H1 (cell line): ENCODE results near the gene GDPGP1. TPM values are rescaled to one million over a fixed set of nuclear protein-coding genes. Genes with fewer than 3 reads are reported as not detected.

ENCODE experiments used
- CTCF ChIA-PET: fragments of 300-600 bp; sonication (Branson Sonifier 250); formaldehyde crosslinking; loops from one replicate; lab custom pipeline; 2021; ENCODE audit not compliant: partially characterized antibody; lab: Charles Lee
- POLR2A ChIA-PET: fragments of 300-600 bp; sonication (Branson Sonifier 250); formaldehyde crosslinking; loops from one replicate; lab custom pipeline; 2021; ENCODE audit warnings: inconsistent platforms; ENCODE audit not compliant: partially characterized antibody; lab: Charles Lee
- DNase-seq, 2 experiments: peaks; one replicate each; pipeline versions ENCODE4 v3.0.0 to v3.0.0-alpha.2; 2010 to 2022; ENCODE audit warnings: low spot score in 2 of 2, low read depth in 1 of 2, mixed read lengths in 1 of 2
- FAIRE-seq: peaks from 2 replicates; lab custom pipeline; 2011; peaks lifted over from hg19 to GRCh38; lab: Jason Lieb, UNC
- H2AFZ ChIP-seq: 2 replicates; pipeline ENCODE4 v1.8.1; 2012; ENCODE audit warnings: low read length, inconsistent platforms
- H2AK5ac ChIP-seq: 2 replicates; pipeline ENCODE4 v1.6.1; 2013; ENCODE audit warnings: low read depth, low read length
- H2BK120ac ChIP-seq: replicated peaks from 2 replicates; pipeline ENCODE3; 2013; ENCODE audit warnings: low read depth, low read length, inconsistent platforms
- H2BK12ac ChIP-seq: 2 replicates; pipeline ENCODE4 v1.6.1; 2013; ENCODE audit warnings: low read depth, low read length
- H2BK15ac ChIP-seq: 2 replicates; pipeline ENCODE4 v1.6.1; 2013; ENCODE audit warnings: low read length
- H2BK20ac ChIP-seq: 2 replicates; pipeline ENCODE4 v1.6.1; 2013; ENCODE audit warnings: low read length
- H2BK5ac ChIP-seq: 2 replicates; pipeline ENCODE4 v1.6.1; 2013; ENCODE audit warnings: low read depth, low read length
- H3K14ac ChIP-seq: 2 replicates; pipeline ENCODE4 v1.6.1; 2013; ENCODE audit warnings: inconsistent platforms; ENCODE audit not compliant: insufficient read length
- H3K18ac ChIP-seq: 2 replicates; pipeline ENCODE4 v1.6.1; 2013; ENCODE audit warnings: low read length; ENCODE audit errors: extremely low read depth
- H3K23ac ChIP-seq: 2 replicates; pipeline ENCODE4 v1.6.1; 2013; ENCODE audit warnings: inconsistent platforms; ENCODE audit not compliant: insufficient read length
- H3K23me2 ChIP-seq: 2 replicates; pipeline ENCODE4 v1.6.1; 2013; ENCODE audit warnings: low read depth, low read length
- H3K27ac ChIP-seq: 2 replicates; pipeline ENCODE4 v1.6.1; 2011; ENCODE audit warnings: low read depth, low read length, inconsistent platforms
- H3K27me3 ChIP-seq, 4 experiments: replicated peaks in 1 of 4; 1 replicate in 1 of 4; 2 replicates in 3 of 4; pipeline versions ENCODE4 v1.6.1 to v1.8.1; 2011 to 2013; ENCODE audit warnings: low read length in 3 of 4, mild to moderate bottlenecking in 3 of 4, inconsistent platforms in 2 of 4, mixed read lengths in 2 of 4, moderate library complexity in 1 of 4; ENCODE audit not compliant: control insufficient read depth in 3 of 4, insufficient read depth in 3 of 4; ENCODE audit errors: extremely low read depth in 1 of 4
- H3K36me3 ChIP-seq, 4 experiments: 2 replicates each; pipeline versions ENCODE4 v1.6.1 to v1.8.1; 2011 to 2013; ENCODE audit warnings: mild to moderate bottlenecking in 4 of 4, low read length in 3 of 4, moderate library complexity in 2 of 4, control low read depth in 1 of 4, inconsistent platforms in 1 of 4; ENCODE audit not compliant: insufficient read depth in 4 of 4, control insufficient read depth in 2 of 4
- H3K4ac ChIP-seq: replicated peaks from 2 replicates; pipeline ENCODE3; 2013; ENCODE audit warnings: low read length, low read depth, mixed read lengths, inconsistent platforms; ENCODE audit not compliant: insufficient read length
- H3K4me1 ChIP-seq, 4 experiments: replicated peaks in 1 of 4; 1 replicate in 1 of 4; 2 replicates in 3 of 4; pipeline versions ENCODE4 v1.6.1 to v1.8.1; 2011 to 2013; ENCODE audit warnings: low read length in 3 of 4, inconsistent platforms in 2 of 4, mixed read lengths in 1 of 4; ENCODE audit not compliant: insufficient read depth in 4 of 4, control insufficient read depth in 3 of 4
- H3K4me2 ChIP-seq, 2 experiments: 2 replicates each; pipeline versions ENCODE4 v1.6.1 to v1.8.1; 2011 to 2013; ENCODE audit warnings: low read depth in 2 of 2, low read length in 2 of 2, control low read depth in 1 of 2, inconsistent platforms in 1 of 2, mild to moderate bottlenecking in 1 of 2; ENCODE audit not compliant: insufficient read depth in 1 of 2
- H3K4me3 ChIP-seq, 4 experiments: fragments of 200-600, 300-600 bp in 1 of 4; sonication (generic), shearing (Covaris generic), sonication (Bioruptor Twin) in 1 of 4; 2 replicates each; pipeline versions ENCODE4 v1.5.1 to v1.8.1; 2011 to 2016; ENCODE audit warnings: low read length in 4 of 4, low read depth in 3 of 4, control low read depth in 2 of 4, inconsistent platforms in 2 of 4, mild to moderate bottlenecking in 2 of 4, mixed read lengths in 1 of 4, moderate library complexity in 1 of 4; ENCODE audit not compliant: insufficient read depth in 2 of 4; ENCODE audit errors: extremely low read depth in 1 of 4
- H3K56ac ChIP-seq: replicated peaks from 2 replicates; pipeline ENCODE3; 2013; ENCODE audit warnings: low read depth, mild to moderate bottlenecking, mixed read lengths, low read length, inconsistent platforms; ENCODE audit not compliant: insufficient read length
- H3K79me1 ChIP-seq: 2 replicates; pipeline ENCODE4 v1.6.1; 2013; ENCODE audit warnings: low read depth, low read length, control low read depth
- H3K79me2 ChIP-seq, 2 experiments: 2 replicates each; pipeline versions ENCODE4 v1.6.1 to v1.8.1; 2012 to 2013; ENCODE audit warnings: low read length in 2 of 2, mild to moderate bottlenecking in 2 of 2, inconsistent platforms in 1 of 2; ENCODE audit not compliant: insufficient read depth in 2 of 2, control insufficient read depth in 1 of 2
- H3K9ac ChIP-seq, 4 experiments: replicated peaks in 1 of 4; 1 replicate in 1 of 4; 2 replicates in 3 of 4; pipeline versions ENCODE4 v1.6.1 to v1.8.1; 2011 to 2013; ENCODE audit warnings: low read depth in 3 of 4, low read length in 3 of 4, control low read depth in 2 of 4, mild to moderate bottlenecking in 2 of 4, moderate library complexity in 2 of 4, inconsistent platforms in 1 of 4; ENCODE audit errors: extremely low read depth in 1 of 4
- H3K9me3 ChIP-seq, 2 experiments: 2 replicates each; pipeline versions ENCODE4 v1.6.1 to v1.8.1; 2012 to 2013; ENCODE audit warnings: mild to moderate bottlenecking in 2 of 2, moderate library complexity in 2 of 2, control low read depth in 1 of 2, inconsistent platforms in 1 of 2, low read depth in 1 of 2, low read length in 1 of 2, mixed read lengths in 1 of 2; ENCODE audit not compliant: insufficient read depth in 2 of 2
- H4K20me1 ChIP-seq, 2 experiments: replicated peaks in 1 of 2; 2 replicates each; pipeline versions ENCODE3 to v1.8.1; 2011 to 2013; ENCODE audit warnings: inconsistent platforms in 2 of 2, low read length in 2 of 2, mild to moderate bottlenecking in 1 of 2; ENCODE audit not compliant: insufficient read depth in 2 of 2, control insufficient read depth in 1 of 2
- H4K5ac ChIP-seq: 2 replicates; pipeline ENCODE4 v1.6.1; 2013; ENCODE audit warnings: low read length, low read depth, mixed read lengths, inconsistent platforms; ENCODE audit not compliant: insufficient read length
- H4K8ac ChIP-seq: 2 replicates; pipeline ENCODE4 v1.8.0; 2013; ENCODE audit warnings: mild to moderate bottlenecking, moderate library complexity, low read length, inconsistent platforms; ENCODE audit not compliant: insufficient read depth; ENCODE audit errors: extremely low read depth
- H4K91ac ChIP-seq: replicated peaks from 2 replicates; pipeline ENCODE3; 2013; ENCODE audit warnings: low read length, mixed read lengths, inconsistent platforms; ENCODE audit not compliant: insufficient read length
- GTF2F1 ChIP-seq: IDR thresholded peaks from 2 replicates; pipeline ENCODE4 v1.6.1; 2012; ENCODE audit warnings: low read depth, low read length, improper control_type of control experiment, borderline replicate concordance
- NRF1 ChIP-seq: IDR thresholded peaks from 2 replicates; pipeline ENCODE4 v1.6.1; 2011; ENCODE audit warnings: mild to moderate bottlenecking, low read depth, low read length, improper control_type of control experiment
- SP2 ChIP-seq: IDR thresholded peaks from 2 replicates; pipeline ENCODE4 v1.6.1; 2012; ENCODE audit warnings: mild to moderate bottlenecking, low read length, inconsistent platforms
- SUZ12 ChIP-seq: fragments of 200-600 bp; sonication (generic); IDR thresholded peaks from 2 replicates; pipeline ENCODE4 v1.6.1; 2012; ENCODE audit warnings: mild to moderate bottlenecking, inconsistent platforms, low read length, moderate library complexity, mixed read lengths
- TEAD4 ChIP-seq: IDR thresholded peaks from 2 replicates; pipeline ENCODE4 v1.6.1; 2012; ENCODE audit warnings: low read depth, low read length, inconsistent platforms, mixed read lengths
- WGBS, 2 experiments: shearing (Covaris generic) in 1 of 2; methylation state at CpG; one replicate each; pipeline versions ENCODE4 v1.1.6 to v1.1.7; 2013 to 2015; ENCODE audit warnings: low lambda C conversion rate in 2 of 2, mixed read lengths in 2 of 2, inconsistent platforms in 1 of 2, low coverage in 1 of 2, missing lambda C conversion rate in 1 of 2; ENCODE audit not compliant: insufficient replicate concordance in 2 of 2, insufficient coverage in 1 of 2, insufficient read length in 1 of 2; ENCODE audit errors: extremely low coverage in 1 of 2, missing lambda C conversion rate in 1 of 2; 5-methylcytosine and 5-hydroxymethylcytosine counted together
- polyA plus RNA-seq, 7 experiments: library from polyadenylated mRNA; depleted of rRNA in 3 of 7; stranded (reverse) in 5 of 7; unstranded in 2 of 7; fragments of >200 nt in 5 of 7; fragments of 200-250 nt in 2 of 7; gene quantifications; 1 replicate in 5 of 7; 2 replicates in 1 of 7; 4 replicates in 1 of 7; pipeline versions ENCODE4 v1.2.1 to v1.2.3, GENCODE V29; 2011 to 2013; ENCODE audit warnings: missing spikeins in 2 of 7, mixed read lengths in 2 of 7
- total RNA-seq: library from RNA; stranded (reverse); fragmentation: NEBNext Ultra II Directional; extraction: Animal tissue kit (Norgen Biotek cat#: 25700); gene quantifications from 2 replicates; pipeline ENCODE4 v1.2.1, GENCODE V29; 2021

GDPGP1 gene
- total and polyA plus RNA-seq, 2 of the 8 experiments (the other 6 are each of a cell fraction or from before 2014, with no cell fraction given): 1.8 to 5.6 TPM

- Histone ChIP-seq H3K36me3 (no peaks in the 10 kb centered on the region), H2AFZ (no peak overlapping the region), H3K4me2 (no peak overlapping the region), H2AK5ac (no peak overlapping the region), H3K4me1 (peaks cover 0 to 10% (median 6%) of the 10 kb centered on the region in 4 experiments; a peak in 6 of 7 replicates), H4K91ac (no peak overlapping the region), H2BK15ac (no peak overlapping the region), H3K4me3 (no peak overlapping the region), H2BK20ac (no peak overlapping the region), H3K9ac (no peak overlapping the region; a peak in 1 of 7 replicates), H3K79me1 (peaks cover 3% of the 10 kb centered on the region; the same call in 1 of the 2 replicates), H3K4ac (no peak overlapping the region), H4K20me1 (peaks cover 0 to 2% of the 10 kb centered on the region in 2 experiments), H2BK5ac (peak overlapping the region; percentile 9; the same call in 1 of the 2 replicates), H3K27ac (no peak overlapping the region), H3K23me2 (peaks cover 2% of the 10 kb centered on the region; the same call in 1 of the 2 replicates), H3K27me3 (no peaks in the 10 kb centered on the region), H3K56ac (no peak overlapping the region), H3K9me3 (no peaks in the 10 kb centered on the region), H3K18ac (no peak overlapping the region), H3K79me2 (no peaks in the 10 kb centered on the region), H4K5ac (no peak overlapping the region), H3K14ac (no peak overlapping the region), H3K23ac (no peak overlapping the region), H4K8ac (no peak overlapping the region), H2BK12ac (no peak overlapping the region), H2BK120ac (no peak overlapping the region)
- 89% methylated on average over 10 of the region's 10 CpGs; no CpG with 5 or more reads in 1 of the 2 experiments for WGBS, 2 experiments
- FAIRE-seq (no peak), DNase-seq (no peak)
- ChIA-PET POLR2A (interaction anchor here (0.6 to 1.5 kb wide), 3 partner anchors 12 to 38 kb away, joined by 3 to 5 read pairs (median 4); no protein-coding TSS in a partner anchor), CTCF (interaction anchor here (0.9 to 3.7 kb wide), 5 partner anchors 16 to 115 kb away, joined by 3 to 14 read pairs (median 4); no protein-coding TSS in a partner anchor)
- TF ChIP-seq TEAD4: no peak
- TF ChIP-seq GTF2F1: no peak
- TF ChIP-seq NRF1: no peak
- TF ChIP-seq SUZ12: no peak
- no peak for TF ChIP-seq SP2
Observed at GRCh38 chr15:90190606-90191343, 43.2 kb upstream of the GDPGP1 start.
